Regular cardiac myocyte (primary cell): ENCODE data around the gene OR5K4. TPM values are rescaled to one million over a fixed set of nuclear protein-coding genes. Genes with fewer than 3 reads are reported as not detected.

Source experiments
- total RNA-seq: library from RNA; depleted of rRNA; stranded (reverse); fragments of >200 nt; gene quantifications from 2 replicates; pipeline ENCODE4 v1.2.3, GENCODE V29; 2014

Gene OR5K4
- not detected in 2 replicates for total RNA-seq

GRCh38 chr3:98353554-98353953 is at the start of gene OR5K4:
Gene OR5K4, plus strand, starts transcription at chr3:98353854. Its CDS starts 0 bp downstream, at chr3:98353854.

GRCh38 chr3:98390366-98390765 is 36.7 kb downstream of the OR5K4 start, which contains the start of gene OR5K3:
Gene OR5K3, plus strand, starts transcription at chr3:98390666. Its CDS starts 0 bp downstream, at chr3:98390666.

Other genes starting within 250 kb of the OR5K4 start
- not detected in 2 replicates for gene OR5H1, start 223.1 kb upstream of the OR5K4 start, total RNA-seq
- gene OR5H14, start 206.4 kb upstream of the OR5K4 start, total RNA-seq: not detected in 2 replicates
- gene OR5H15, start 187.2 kb upstream of the OR5K4 start, total RNA-seq: not detected in 2 replicates
- gene OR5H6, start 89.6 kb upstream of the OR5K4 start, total RNA-seq: not detected in 2 replicates
- gene OR5H2, start 71.3 kb upstream of the OR5K4 start, total RNA-seq: not detected in 2 replicates
- not detected in 2 replicates for gene OR5K3, start 36.8 kb downstream of the OR5K4 start, total RNA-seq
- gene OR5K1, start 109.3 kb downstream of the OR5K4 start, total RNA-seq: not detected in 2 replicates
- not detected in 2 replicates for gene OR5K2, start 143.8 kb downstream of the OR5K4 start, total RNA-seq
- 142 and 143 TPM in 2 replicates for gene CLDND1, start 169.0 kb downstream of the OR5K4 start, total RNA-seq
- not detected in 2 replicates for gene GPR15, start 178.1 kb downstream of the OR5K4 start, total RNA-seq
- gene CPOX, start 239.8 kb downstream of the OR5K4 start, total RNA-seq: 50.6 and 62.9 TPM in 2 replicates